Liver (tissue), 9 donors: ENCODE results near the gene BCL2L13. TPM values are rescaled to one million over a fixed set of nuclear protein-coding genes. Genes with fewer than 3 reads are reported as not detected.
"Not testable (repeated sequence)": the region's sequence is repeated elsewhere in the genome, so short reads cannot be mapped to it uniquely, and the experiment has no call there.

Experiments
- DNase-seq: peaks from one replicate; pipeline ENCODE4 v3.0.0-alpha.2; 2017; ENCODE audit warnings: low spot score
- H3K27ac ChIP-seq, 2 donors: one replicate each; pipeline ENCODE4 v1.7.0; 2013; ENCODE audit warnings: inconsistent platforms in 2 of 2, low read length in 2 of 2, control low read depth in 1 of 2, low read depth in 1 of 2, mild to moderate bottlenecking in 1 of 2
- H3K27me3 ChIP-seq, 4 donors: one replicate each; pipeline versions ENCODE4 v1.6.1 to v1.7.0; 2013; ENCODE audit warnings: low read length in 3 of 4, inconsistent platforms in 1 of 4, mild to moderate bottlenecking in 1 of 4, moderate library complexity in 1 of 4; ENCODE audit not compliant: control insufficient read depth in 4 of 4, insufficient read depth in 4 of 4
- H3K36me3 ChIP-seq, 4 donors: one replicate each; pipeline versions ENCODE4 v1.6.1 to v1.7.0; 2013; ENCODE audit warnings: low read length in 3 of 4, mild to moderate bottlenecking in 3 of 4, low read depth in 1 of 4, moderate library complexity in 1 of 4; ENCODE audit not compliant: control insufficient read depth in 4 of 4, insufficient read depth in 3 of 4
- H3K4me1 ChIP-seq, 4 donors: one replicate each; pipeline versions ENCODE4 v1.6.1 to v1.7.0; 2013; ENCODE audit warnings: low read length in 3 of 4, mild to moderate bottlenecking in 3 of 4, moderate library complexity in 1 of 4; ENCODE audit not compliant: control insufficient read depth in 4 of 4, insufficient read depth in 4 of 4
- H3K4me3 ChIP-seq, 3 donors: one replicate each; pipeline versions ENCODE4 v1.6.1 to v1.7.0; 2013; ENCODE audit warnings: low read length in 3 of 3, control low read depth in 1 of 3, low read depth in 1 of 3, mild to moderate bottlenecking in 1 of 3
- H3K9ac ChIP-seq, 2 donors: one replicate each; pipeline ENCODE4 v1.7.0; 2013; ENCODE audit warnings: low read length in 2 of 2, mild to moderate bottlenecking in 2 of 2, moderate library complexity in 2 of 2, control low read depth in 1 of 2, low read depth in 1 of 2
- H3K9me3 ChIP-seq, 4 donors: one replicate each; pipeline versions ENCODE4 v1.6.1 to v1.7.0; 2013; ENCODE audit warnings: low read length in 3 of 4; ENCODE audit not compliant: control insufficient read depth in 4 of 4
- EGR1 ChIP-seq, 2 donors: IDR thresholded peaks; 2 replicates each; pipeline ENCODE4 v1.6.1; 2016 to 2018; ENCODE audit warnings: antibody characterized with exemption in 2 of 2, low read depth in 2 of 2
- FOXA1 ChIP-seq: IDR thresholded peaks from 2 replicates; pipeline ENCODE4 v1.6.1; 2016; ENCODE audit warnings: antibody characterized with exemption
- FOXA2 ChIP-seq: IDR thresholded peaks from 2 replicates; pipeline ENCODE4 v1.6.1; 2016; ENCODE audit warnings: antibody characterized with exemption
- HNF4A ChIP-seq, 2 donors: conservative IDR thresholded peaks; 2 replicates each; pipeline ENCODE4 v1.6.1; 2016; ENCODE audit warnings: antibody characterized with exemption in 2 of 2, mild to moderate bottlenecking in 2 of 2
- NR2F2 ChIP-seq: IDR thresholded peaks from 2 replicates; pipeline ENCODE4 v1.6.1; 2016; ENCODE audit warnings: antibody characterized with exemption
- REST ChIP-seq: IDR thresholded peaks from 2 replicates; pipeline ENCODE4 v1.6.1; 2016; ENCODE audit warnings: antibody characterized with exemption, mild to moderate bottlenecking
- RXRA ChIP-seq, 2 donors: IDR thresholded peaks; 2 replicates each; pipeline ENCODE4 v1.6.1; 2017 to 2018; ENCODE audit warnings: antibody characterized with exemption in 2 of 2, mild to moderate bottlenecking in 1 of 2
- SP1 ChIP-seq: IDR thresholded peaks from 2 replicates; pipeline ENCODE4 v1.6.1; 2018; ENCODE audit warnings: antibody characterized with exemption, mild to moderate bottlenecking
- TAF1 ChIP-seq: conservative IDR thresholded peaks from 2 replicates; pipeline ENCODE4 v1.6.1; 2016; ENCODE audit warnings: antibody characterized with exemption, mild to moderate bottlenecking
- YY1 ChIP-seq: IDR thresholded peaks from 2 replicates; pipeline ENCODE4 v1.6.1; 2016; ENCODE audit warnings: antibody characterized with exemption, mild to moderate bottlenecking
- WGBS: extraction: QIAGEN DNeasy Blood & Tissue Kit; methylation state at CpG from one replicate; pipeline ENCODE4 v1.1.7; 2013; 5-methylcytosine and 5-hydroxymethylcytosine counted together
- polyA plus RNA-seq, 2 donors: library from polyadenylated mRNA; stranded (reverse) in 1 of 2; unstranded in 1 of 2; fragments of 200-250 nt in 1 of 2; fragments of >200 nt in 1 of 2; fragmentation: Nextera tagmentation in 1 of 2; extraction: Ambion mirVana in 1 of 2; gene quantifications; one replicate each; pipeline versions ENCODE4 v1.2.1 to v1.2.3, GENCODE V29; 2013 to 2015
- total RNA-seq, 2 donors: library from RNA; depleted of rRNA; stranded (reverse); fragments of >200 nt; gene quantifications; one replicate each; pipeline ENCODE4 v1.2.3, GENCODE V29; 2014
- TF ChIP-seq, protein P1 (sequence below): fragments of 150-350 bp; IDR thresholded peaks from 2 replicates; pipeline ENCODE4 v1.5.1; 2017; ENCODE audit warnings: improper control_type of control experiment, low read depth, low read length; ENCODE audit not compliant: missing input control
- TF ChIP-seq, protein P2 (sequence below): IDR thresholded peaks from 2 replicates; pipeline ENCODE4 v1.6.1; 2016; ENCODE audit warnings: antibody characterized with exemption
- TF ChIP-seq, protein P3 (sequence below): IDR thresholded peaks from 2 replicates; pipeline ENCODE4 v1.6.1; 2016; ENCODE audit warnings: antibody characterized with exemption
- TF ChIP-seq, protein P4 (sequence below): IDR thresholded peaks from 2 replicates; pipeline ENCODE4 v1.6.1; 2016; ENCODE audit warnings: antibody characterized with exemption
- donor health status: healthy.
- donor health status: healthy.
- donor health status: healthy.
- donor health status: healthy.
- donor health status: healthy.

BCL2L13 gene
- total and polyA plus RNA-seq, 4 donors, result 22.3 to 31.8 (median 24.5) TPM

- Histone ChIP-seq H3K4me1 (peaks cover 2 to 12% (median 5%) of the 10 kb centered on the region in 4 donors), H3K27ac (no peak overlapping the region), H3K9me3 (no peaks in the 10 kb centered on the region), H3K36me3 (peaks cover 0 to 2% (median 0%) of the 10 kb centered on the region in 4 donors), H3K27me3 (no peaks in the 10 kb centered on the region), H3K4me3 (no peak overlapping the region), H3K9ac (no peak overlapping the region)
- TF ChIP-seq EGR1 (IDR thresholded peaks at IDR 0.05; ENCODE audit: low read depth in 2 of 2) (no peak), YY1 (no peak), NR2F2 (no peak), TAF1 (no peak), SP1 (no peak), REST (no peak), FOXA2 (no peak), HNF4A (conservative IDR thresholded peaks at IDR 0.05) (no peak), FOXA1 (no peak), RXRA (IDR thresholded peaks at IDR 0.05) (no peak)
- TF ChIP-seq, protein P1, sequence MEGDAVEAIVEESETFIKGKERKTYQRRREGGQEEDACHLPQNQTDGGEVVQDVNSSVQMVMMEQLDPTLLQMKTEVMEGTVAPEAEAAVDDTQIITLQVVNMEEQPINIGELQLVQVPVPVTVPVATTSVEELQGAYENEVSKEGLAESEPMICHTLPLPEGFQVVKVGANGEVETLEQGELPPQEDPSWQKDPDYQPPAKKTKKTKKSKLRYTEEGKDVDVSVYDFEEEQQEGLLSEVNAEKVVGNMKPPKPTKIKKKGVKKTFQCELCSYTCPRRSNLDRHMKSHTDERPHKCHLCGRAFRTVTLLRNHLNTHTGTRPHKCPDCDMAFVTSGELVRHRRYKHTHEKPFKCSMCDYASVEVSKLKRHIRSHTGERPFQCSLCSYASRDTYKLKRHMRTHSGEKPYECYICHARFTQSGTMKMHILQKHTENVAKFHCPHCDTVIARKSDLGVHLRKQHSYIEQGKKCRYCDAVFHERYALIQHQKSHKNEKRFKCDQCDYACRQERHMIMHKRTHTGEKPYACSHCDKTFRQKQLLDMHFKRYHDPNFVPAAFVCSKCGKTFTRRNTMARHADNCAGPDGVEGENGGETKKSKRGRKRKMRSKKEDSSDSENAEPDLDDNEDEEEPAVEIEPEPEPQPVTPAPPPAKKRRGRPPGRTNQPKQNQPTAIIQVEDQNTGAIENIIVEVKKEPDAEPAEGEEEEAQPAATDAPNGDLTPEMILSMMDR, result no peak
- TF ChIP-seq, protein P2, sequence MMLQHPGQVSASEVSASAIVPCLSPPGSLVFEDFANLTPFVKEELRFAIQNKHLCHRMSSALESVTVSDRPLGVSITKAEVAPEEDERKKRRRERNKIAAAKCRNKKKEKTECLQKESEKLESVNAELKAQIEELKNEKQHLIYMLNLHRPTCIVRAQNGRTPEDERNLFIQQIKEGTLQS, result no peak
- TF ChIP-seq, protein P3, sequence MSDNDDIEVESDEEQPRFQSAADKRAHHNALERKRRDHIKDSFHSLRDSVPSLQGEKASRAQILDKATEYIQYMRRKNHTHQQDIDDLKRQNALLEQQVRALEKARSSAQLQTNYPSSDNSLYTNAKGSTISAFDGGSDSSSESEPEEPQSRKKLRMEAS, result no peak
- TF ChIP-seq, protein P4, sequence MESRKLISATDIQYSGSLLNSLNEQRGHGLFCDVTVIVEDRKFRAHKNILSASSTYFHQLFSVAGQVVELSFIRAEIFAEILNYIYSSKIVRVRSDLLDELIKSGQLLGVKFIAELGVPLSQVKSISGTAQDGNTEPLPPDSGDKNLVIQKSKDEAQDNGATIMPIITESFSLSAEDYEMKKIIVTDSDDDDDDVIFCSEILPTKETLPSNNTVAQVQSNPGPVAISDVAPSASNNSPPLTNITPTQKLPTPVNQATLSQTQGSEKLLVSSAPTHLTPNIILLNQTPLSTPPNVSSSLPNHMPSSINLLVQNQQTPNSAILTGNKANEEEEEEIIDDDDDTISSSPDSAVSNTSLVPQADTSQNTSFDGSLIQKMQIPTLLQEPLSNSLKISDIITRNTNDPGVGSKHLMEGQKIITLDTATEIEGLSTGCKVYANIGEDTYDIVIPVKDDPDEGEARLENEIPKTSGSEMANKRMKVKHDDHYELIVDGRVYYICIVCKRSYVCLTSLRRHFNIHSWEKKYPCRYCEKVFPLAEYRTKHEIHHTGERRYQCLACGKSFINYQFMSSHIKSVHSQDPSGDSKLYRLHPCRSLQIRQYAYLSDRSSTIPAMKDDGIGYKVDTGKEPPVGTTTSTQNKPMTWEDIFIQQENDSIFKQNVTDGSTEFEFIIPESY, result no peak
- no peak for DNase-seq
- WGBS, result 96% methylated on average over 3 of the region's 3 CpGs
These were observed 3.9 kb upstream of the BCL2L13 start for GRCh38 chr22:17634696-17635095.

GRCh38 chr22:17636850-17637249 is 1.7 kb upstream of the BCL2L13 start:
- H3K4me3 ChIP-seq, H3K9me3 ChIP-seq, H3K27me3 ChIP-seq, H3K27ac ChIP-seq, H3K36me3 ChIP-seq, DNase-seq, H3K9ac ChIP-seq: not testable (repeated sequence)
- 96% methylated on average over 10 of the region's 10 CpGs for WGBS
- peaks cover 4 to 15% (median 6%) of the 10 kb centered on the region in 4 donors for H3K4me1 ChIP-seq
